HL-60 (cell line): ENCODE results near the gene NEU4.
"Not testable (repeated sequence)": the region's sequence is repeated elsewhere in the genome, so short reads cannot be mapped to it uniquely, and the experiment has no call there.

ENCODE experiments used
- DNase-seq, 2 experiments: peaks; one replicate each; pipeline ENCODE4 v3.0.0-alpha.2; 2010 to 2020; ENCODE audit warnings: low read depth in 1 of 2, low spot score in 1 of 2
- H3K27ac ChIP-seq: fragments of 250-450 bp; sonication (Bioruptor Pico); replicated peaks from 2 replicates; pipeline ENCODE4 v1.5.1; 2020; ENCODE audit warnings: mild to moderate bottlenecking, moderate library complexity
- H3K27me3 ChIP-seq: fragments of 250-450 bp; sonication (Bioruptor Pico); 2 replicates; pipeline ENCODE4 v1.5.1; 2021; ENCODE audit warnings: mild to moderate bottlenecking, moderate library complexity; ENCODE audit not compliant: insufficient read depth, poor library complexity, severe bottlenecking
- H3K4me3 ChIP-seq: replicated peaks from 2 replicates; pipeline ENCODE4 v1.5.1; 2011; ENCODE audit warnings: mild to moderate bottlenecking, control low read depth, low read length; ENCODE audit not compliant: insufficient read depth
- CTCF ChIP-seq: IDR thresholded peaks from one replicate; pipeline ENCODE4 v1.5.1; 2011; ENCODE audit warnings: low read length, control low read depth, inconsistent platforms; ENCODE audit not compliant: insufficient read depth
- GABPA ChIP-seq: IDR thresholded peaks from 2 replicates; pipeline ENCODE4 v1.6.1; 2012; ENCODE audit warnings: low read depth
- POLR2AphosphoS5 ChIP-seq: IDR thresholded peaks from 2 replicates; pipeline ENCODE4 v1.6.1; 2012; ENCODE audit warnings: low read depth
- REST ChIP-seq: IDR thresholded peaks from 2 replicates; pipeline ENCODE4 v1.6.1; 2012; ENCODE audit warnings: low read depth; ENCODE audit not compliant: insufficient replicate concordance
- SPI1 ChIP-seq: IDR thresholded peaks from 2 replicates; pipeline ENCODE4 v1.6.1; 2012; ENCODE audit warnings: low read depth, mild to moderate bottlenecking, borderline replicate concordance

Gene NEU4

GRCh38 chr2:241818229-241818942 lies 9.4 kb downstream of the NEU4 start:
- H3K27ac ChIP-seq, result no peak overlapping the region
- no peak for TF ChIP-seq GABPA
- no peak for TF ChIP-seq CTCF
- TF ChIP-seq POLR2AphosphoS5, result no peak
- TF ChIP-seq REST, result no peak
- no peak for TF ChIP-seq SPI1
- DNase-seq, result no peak
- peaks cover 8% of the 10 kb centered on the region for H3K27me3 ChIP-seq
- no peak overlapping the region for H3K4me3 ChIP-seq

- Histone ChIP-seq H3K27me3 (peaks cover 8% of the 10 kb centered on the region), H3K4me3 (no peak overlapping the region), H3K27ac (no peak overlapping the region)
- no peak for DNase-seq
- no peak for TF ChIP-seq CTCF
- TF ChIP-seq SPI1, result no peak
- TF ChIP-seq POLR2AphosphoS5, result no peak
- TF ChIP-seq GABPA, result no peak
- TF ChIP-seq REST, result no peak
These were observed 9.9 kb downstream of the NEU4 start for GRCh38 chr2:241818943-241819270.

GRCh38 chr2:241819947-241820624 lies 11.1 kb downstream of the NEU4 start:
- H3K27ac ChIP-seq, H3K4me3 ChIP-seq, DNase-seq, H3K27me3 ChIP-seq: not testable (repeated sequence)

- no peak for TF ChIP-seq POLR2AphosphoS5
- TF ChIP-seq GABPA, result no peak
- TF ChIP-seq CTCF, result no peak
- no peak for TF ChIP-seq REST
- TF ChIP-seq SPI1, result no peak
- DNase-seq, result no peak
- Histone ChIP-seq H3K27ac (no peak overlapping the region), H3K4me3 (no peak overlapping the region), H3K27me3 (peaks cover 5% of the 10 kb centered on the region)
These were observed 11.8 kb downstream of the NEU4 start for GRCh38 chr2:241820625-241821384.
